Thymus (tissue), 11 donors: ENCODE measurements around the gene PRR20G. TPM values are rescaled to one million over a fixed set of nuclear protein-coding genes. Genes with fewer than 3 reads are reported as not detected.

Experiments
- DNase-seq, 9 donors: peaks; one replicate each; pipeline ENCODE4 v3.0.0-alpha.2; 2013; ENCODE audit warnings: low spot score in 9 of 9, low read depth in 6 of 9, missing footprints in 1 of 9
- H3K27ac ChIP-seq, 2 donors: one replicate each; pipeline ENCODE4 v1.5.1; 2013; ENCODE audit warnings: control low read depth in 1 of 2, low read depth in 1 of 2, low read length in 1 of 2, mild to moderate bottlenecking in 1 of 2, moderate library complexity in 1 of 2
- H3K27me3 ChIP-seq, 2 donors: one replicate each; pipeline ENCODE4 v1.5.1; 2013; ENCODE audit warnings: low read length in 1 of 2; ENCODE audit not compliant: control insufficient read depth in 2 of 2, insufficient read depth in 1 of 2
- H3K36me3 ChIP-seq, 2 donors: one replicate each; pipeline ENCODE4 v1.5.1; 2013; ENCODE audit warnings: low read length in 1 of 2, mild to moderate bottlenecking in 1 of 2, moderate library complexity in 1 of 2; ENCODE audit not compliant: control insufficient read depth in 2 of 2, insufficient read depth in 2 of 2
- H3K4me1 ChIP-seq, 2 donors: one replicate each; pipeline ENCODE4 v1.5.1; 2013; ENCODE audit warnings: low read length in 2 of 2; ENCODE audit not compliant: control insufficient read depth in 2 of 2, insufficient read depth in 2 of 2
- H3K4me3 ChIP-seq, 2 donors: one replicate each; pipeline ENCODE4 v1.5.1; 2013; ENCODE audit warnings: low read length in 2 of 2, control low read depth in 1 of 2, mild to moderate bottlenecking in 1 of 2
- H3K9me3 ChIP-seq, 2 donors: one replicate each; pipeline ENCODE4 v1.5.1; 2013; ENCODE audit warnings: low read length in 1 of 2, mild to moderate bottlenecking in 1 of 2; ENCODE audit not compliant: control insufficient read depth in 2 of 2, insufficient read depth in 1 of 2
- polyA plus RNA-seq: library from polyadenylated mRNA; stranded (reverse); fragments of 200-250 nt; gene quantifications from one replicate; pipeline ENCODE4 v1.2.3, GENCODE V29; 2013
- total RNA-seq: library from RNA; stranded (reverse); fragments of 120-200 nt; gene quantifications from one replicate; pipeline ENCODE4 v1.2.4, GENCODE V29; 2013
- donor health status: healthy.

Gene PRR20G
- total and polyA plus RNA-seq, 2 donors: 0.27 TPM; not detected in 1

GRCh38 chr3:127234778-127235177 lies 53.1 kb downstream of the PRR20G start:
- Histone ChIP-seq H3K4me3 (no peak overlapping the region), H3K27me3 (no peaks in the 10 kb centered on the region), H3K9me3 (peaks cover 0 to 1% of the 10 kb centered on the region in 2 donors), H3K36me3 (no peaks in the 10 kb centered on the region), H3K27ac (no peak overlapping the region), H3K4me1 (peaks cover 0 to 7% of the 10 kb centered on the region in 2 donors)
- DNase-seq: no peak

Other genes starting within 250 kb of the PRR20G start
- not detected for gene PRR23E, start 94.9 kb downstream of the PRR20G start, total RNA-seq
- not detected for gene PRR23E, start 94.9 kb downstream of the PRR20G start, polyA plus RNA-seq